ENCODE results near the gene ERC2.

DNA sequence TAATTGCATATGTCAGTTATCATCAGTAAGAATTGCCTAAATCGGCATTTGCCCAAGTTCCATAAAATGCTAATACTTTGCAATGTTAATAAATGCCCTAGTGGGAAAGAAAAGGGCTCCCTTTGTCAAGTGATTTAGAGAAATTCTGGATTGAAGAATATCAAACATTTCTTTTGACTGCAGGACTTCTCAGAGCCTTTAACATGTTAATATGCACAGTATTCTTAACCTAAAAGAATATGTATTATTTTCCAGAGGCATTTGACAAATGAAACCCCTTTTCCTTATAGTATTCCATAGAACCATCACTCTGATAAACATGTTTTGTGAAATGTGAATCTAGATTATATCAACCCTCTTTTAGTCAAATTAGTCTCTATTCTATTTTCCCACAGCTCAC is 529.0 kb downstream of the ERC2 start:
- TF ChIP-seq CTCF (CRISPR knock-in tag; IDR thresholded peaks at IDR 0.05) (no peak), ZNF530 (CRISPR knock-in tag; IDR thresholded peaks at IDR 0.05; ENCODE audit: low read depth) (no peak), NRL (CRISPR knock-in tag; IDR thresholded peaks at IDR 0.05; ENCODE audit: borderline replicate concordance) (no peak), KLF13 (CRISPR knock-in tag; IDR thresholded peaks at IDR 0.05) (no peak), KAT2B (IDR thresholded peaks at IDR 0.05; ENCODE audit: borderline replicate concordance, low read depth, low read length) (no peak), ZNF138 (CRISPR knock-in tag; IDR thresholded peaks at IDR 0.05; ENCODE audit: low read depth) (no peak), YEATS2 (CRISPR knock-in tag; IDR thresholded peaks at IDR 0.05; ENCODE audit: borderline replicate concordance) (no peak), ZNF234 (CRISPR knock-in tag; conservative IDR thresholded peaks at IDR 0.05) (no peak), MTERF4 (CRISPR knock-in tag; IDR thresholded peaks at IDR 0.05) (no peak), MAFG (CRISPR knock-in tag; IDR thresholded peaks at IDR 0.05) (no peak), ZNF292 (CRISPR knock-in tag; IDR thresholded peaks at IDR 0.05; ENCODE audit: borderline replicate concordance, low read depth) (no peak), ZNF543 (CRISPR knock-in tag; IDR thresholded peaks at IDR 0.05) (no peak), IRF2 (CRISPR knock-in tag; IDR thresholded peaks at IDR 0.05) (no peak)
- TF ChIP-seq, protein P1, sequence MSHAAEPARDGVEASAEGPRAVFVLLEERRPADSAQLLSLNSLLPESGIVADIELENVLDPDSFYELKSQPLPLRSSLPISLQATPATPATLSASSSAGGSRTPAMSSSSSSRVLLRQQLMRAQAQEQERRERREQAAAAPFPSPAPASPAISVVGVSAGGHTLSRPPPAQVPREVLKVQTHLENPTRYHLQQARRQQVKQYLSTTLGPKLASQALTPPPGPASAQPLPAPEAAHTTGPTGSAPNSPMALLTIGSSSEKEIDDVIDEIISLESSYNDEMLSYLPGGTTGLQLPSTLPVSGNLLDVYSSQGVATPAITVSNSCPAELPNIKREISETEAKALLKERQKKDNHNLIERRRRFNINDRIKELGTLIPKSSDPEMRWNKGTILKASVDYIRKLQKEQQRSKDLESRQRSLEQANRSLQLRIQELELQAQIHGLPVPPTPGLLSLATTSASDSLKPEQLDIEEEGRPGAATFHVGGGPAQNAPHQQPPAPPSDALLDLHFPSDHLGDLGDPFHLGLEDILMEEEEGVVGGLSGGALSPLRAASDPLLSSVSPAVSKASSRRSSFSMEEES (CRISPR knock-in tag; IDR thresholded peaks at IDR 0.05), result no peak
